DMS 273 treated with DMSO at 0.1 percent for 48 hours (cell line): ENCODE measurements around the gene SLC25A48.
A peak's percentile ranks its signal among the peaks of the same experiment; 100 is the strongest.
"Not testable (repeated sequence)": the region's sequence is repeated elsewhere in the genome, so short reads cannot be mapped to it uniquely, and the experiment has no call there.

Experiments
- DNase-seq: peaks from one replicate; lab custom pipeline; 2025; lab: John Stamatoyannopoulos, UW

The SLC25A48 gene

DNA sequence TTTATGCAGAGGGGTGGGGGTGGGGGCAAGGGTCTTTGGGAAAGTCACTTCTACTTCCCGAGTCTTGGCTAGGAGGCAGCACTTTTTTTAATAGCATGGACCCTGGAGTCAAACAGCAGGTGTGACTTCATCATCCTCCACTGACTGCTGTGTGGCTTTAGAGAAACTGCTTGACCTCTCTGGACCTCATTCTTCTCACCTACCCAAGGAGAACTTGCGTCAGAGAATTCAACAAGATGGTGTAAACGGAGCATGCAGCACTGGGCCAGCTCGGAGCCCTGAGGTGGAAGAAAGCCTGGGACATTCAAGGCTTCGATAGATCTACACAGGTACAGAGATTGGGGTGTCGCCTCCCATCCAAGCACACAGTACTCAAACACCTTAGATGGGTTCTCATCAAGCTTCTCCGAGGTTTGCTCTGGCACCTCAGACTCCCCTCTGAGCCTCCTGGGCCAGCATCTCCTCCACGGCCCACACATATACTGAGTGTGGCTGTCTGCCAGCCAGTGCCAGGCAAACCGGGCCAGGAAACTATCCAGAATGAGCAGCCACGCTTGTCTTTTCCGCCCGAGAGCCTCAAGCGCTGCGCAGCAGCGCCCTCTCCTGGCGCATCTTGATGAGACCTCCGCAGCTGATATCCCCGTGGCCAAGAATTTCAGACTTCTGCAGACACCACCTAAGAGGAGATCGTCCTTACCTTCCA is 4.6 kb upstream of the SLC25A48 start:
- peak; percentile 47 for DNase-seq

DNA sequence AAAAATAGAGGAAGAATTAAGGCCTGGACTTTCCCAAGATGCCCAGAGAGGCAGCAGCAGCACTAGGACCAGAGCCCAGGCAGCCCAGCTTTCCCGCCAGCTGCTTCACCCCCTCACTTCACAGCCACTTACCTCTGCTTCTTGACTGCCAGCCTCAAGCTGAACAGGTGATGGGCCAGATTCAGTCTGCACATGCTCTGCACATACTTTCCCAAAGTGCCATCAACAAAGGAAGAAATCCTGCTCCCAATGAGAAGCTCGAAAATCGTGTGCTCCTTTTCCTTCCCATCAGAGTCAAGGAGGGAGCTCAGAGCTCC is 4.1 kb upstream of the SLC25A48 start:
- DNase-seq: no peak

DNA sequence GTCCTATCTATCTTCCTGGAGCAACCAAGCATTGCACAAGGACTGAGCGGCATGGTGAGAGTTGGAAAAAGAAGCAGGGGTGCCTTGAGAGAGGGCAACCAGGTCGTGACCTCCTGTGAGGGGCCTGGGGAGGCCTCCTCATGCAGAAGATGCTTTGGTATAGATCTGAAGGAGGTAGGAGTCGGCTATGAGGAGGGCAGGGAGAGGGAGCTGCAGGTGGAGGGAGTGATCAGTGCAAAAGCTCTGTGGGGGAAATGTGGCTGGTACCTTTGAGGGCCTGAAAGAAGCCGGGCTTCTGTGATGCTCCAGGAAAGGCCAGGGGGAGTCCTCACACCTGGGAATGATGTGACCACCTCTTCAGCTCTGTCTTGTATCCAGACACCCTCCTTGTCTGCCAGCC is 3.6 kb upstream of the SLC25A48 start:
- DNase-seq: no peak

DNA sequence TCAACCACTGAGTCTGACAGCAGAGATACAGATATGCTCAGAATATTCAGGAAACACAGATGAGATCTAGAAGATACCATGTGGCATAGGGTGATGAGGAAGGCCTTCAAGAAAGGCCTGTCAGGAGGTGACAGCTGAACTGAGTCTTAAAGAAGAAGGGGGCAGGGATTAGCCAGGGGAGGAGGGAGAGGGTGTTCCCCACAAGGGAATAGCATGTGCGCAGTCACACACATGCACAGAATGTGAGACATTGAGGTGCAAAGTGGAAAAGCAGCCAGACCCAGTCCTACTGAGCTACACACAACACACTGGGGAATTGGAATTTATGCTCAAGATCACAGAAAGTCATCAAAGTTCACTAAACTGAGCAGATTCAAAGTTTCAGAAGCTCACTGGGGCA is 3.0 kb upstream of the SLC25A48 start:
- no peak for DNase-seq

DNA sequence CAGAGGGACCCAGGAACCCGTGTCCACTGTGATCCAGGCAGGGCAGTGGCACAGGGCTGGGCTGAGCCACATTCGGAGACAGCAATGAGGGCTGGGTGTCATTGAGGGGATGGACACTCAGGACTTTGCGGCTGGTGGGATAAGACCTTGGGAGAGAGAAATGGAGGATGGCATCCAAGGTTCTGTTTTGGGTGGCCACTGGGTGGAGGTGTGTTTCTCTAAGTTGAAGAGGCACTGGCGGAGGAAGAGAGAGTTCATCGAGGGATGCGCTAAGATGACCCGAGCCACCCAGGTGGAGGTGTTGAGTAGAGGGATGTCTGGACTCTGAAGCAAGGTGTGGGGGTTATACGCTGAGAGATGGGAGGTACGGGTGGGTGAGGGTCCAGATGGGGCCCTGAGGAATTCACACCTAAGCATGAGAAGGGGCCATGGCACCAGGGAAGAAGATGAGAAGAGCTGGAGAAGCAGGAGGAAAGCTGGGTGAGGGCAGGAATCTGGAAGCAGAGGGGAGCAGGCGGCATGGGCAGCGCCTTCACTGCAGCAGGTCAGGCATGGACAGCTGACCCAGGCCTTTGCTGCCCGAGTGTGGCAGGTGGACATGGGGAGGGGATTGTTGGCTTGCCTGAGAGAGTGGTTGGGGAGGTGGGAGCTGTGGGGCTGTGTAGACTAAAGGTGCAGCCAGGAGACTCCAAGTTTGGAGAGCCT is 2.5 kb upstream of the SLC25A48 start:
- DNase-seq: no peak

DNA sequence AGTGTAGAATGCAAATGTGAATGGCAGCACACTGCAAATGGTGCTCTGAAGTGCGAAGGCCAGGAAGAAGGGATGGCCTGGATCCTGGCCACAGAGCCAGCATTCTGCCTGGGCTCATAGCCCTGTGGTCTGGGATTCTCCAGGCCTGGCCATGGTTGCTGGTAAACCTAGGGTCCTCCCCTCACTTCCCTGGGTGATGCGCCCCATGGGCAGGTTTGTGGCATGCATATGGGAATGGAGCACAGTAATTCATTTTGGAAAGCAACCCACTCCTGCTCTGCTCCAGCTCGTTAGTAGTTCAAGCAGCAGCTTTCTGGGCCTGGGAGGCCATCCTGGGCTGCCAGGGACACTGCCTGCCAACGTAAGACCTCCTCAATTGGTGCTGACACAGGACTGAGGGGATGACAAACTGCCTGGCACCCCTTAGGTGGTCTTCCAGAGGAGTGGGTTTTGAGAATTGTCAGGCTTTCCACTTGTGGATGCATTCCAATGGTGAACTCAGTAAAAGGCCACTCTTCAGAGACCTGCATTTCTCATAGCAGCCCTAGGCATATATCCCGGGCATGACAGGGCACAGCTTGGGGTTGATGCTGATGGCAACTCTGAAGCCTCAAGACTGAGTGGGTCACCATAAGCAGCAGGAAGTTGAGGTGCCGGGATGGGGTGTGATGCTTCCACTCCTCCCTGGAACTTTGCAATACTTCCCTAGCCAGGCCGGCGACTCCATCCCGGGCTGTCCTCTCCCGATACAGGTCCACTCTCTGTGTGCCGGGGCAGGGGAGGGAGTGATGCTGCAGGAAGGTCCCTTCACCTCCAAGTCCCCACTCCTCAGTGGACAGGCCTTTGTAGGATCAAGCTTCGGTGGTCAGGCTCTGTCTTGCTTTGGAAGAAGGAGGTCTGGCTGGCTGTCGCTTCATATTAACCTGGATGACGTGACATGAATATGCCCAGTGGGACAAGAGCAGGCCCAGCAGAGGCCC is 1.2 kb upstream of the SLC25A48 start:
- DNase-seq: no peak

DNA sequence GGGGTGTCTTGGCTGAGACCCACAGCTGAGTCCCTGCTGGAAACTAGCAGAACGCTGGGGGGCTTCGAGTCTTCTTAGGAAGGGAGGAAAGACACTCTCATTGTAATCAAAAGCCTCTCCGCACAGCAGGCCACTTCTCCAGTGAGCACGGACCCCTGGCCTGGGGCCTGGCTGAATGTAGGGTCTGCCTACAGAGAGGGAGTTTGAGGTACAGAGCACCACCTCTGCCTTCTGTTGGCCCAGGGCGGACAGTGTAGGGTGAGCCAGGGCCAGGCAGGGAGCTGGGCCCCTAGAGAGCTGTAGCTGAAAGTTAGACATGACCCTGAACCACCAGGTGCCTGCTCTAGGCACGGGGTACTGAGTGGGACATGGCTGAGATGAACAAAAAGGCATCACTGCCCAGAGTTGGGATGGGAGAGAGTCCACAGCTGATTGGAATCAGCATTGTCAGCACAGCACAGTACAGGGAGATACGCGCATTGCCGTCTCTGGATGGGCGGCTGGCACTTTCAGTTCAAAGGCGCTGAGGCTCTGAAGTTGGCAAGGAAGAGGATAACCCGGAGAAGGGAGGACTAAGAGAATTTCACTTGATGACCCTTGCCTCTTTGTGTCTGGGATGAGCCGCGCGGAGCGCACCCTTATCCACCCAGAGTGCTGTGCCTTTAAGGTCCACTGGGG is 363 bp upstream of the SLC25A48 start:
- no peak for DNase-seq

DNA sequence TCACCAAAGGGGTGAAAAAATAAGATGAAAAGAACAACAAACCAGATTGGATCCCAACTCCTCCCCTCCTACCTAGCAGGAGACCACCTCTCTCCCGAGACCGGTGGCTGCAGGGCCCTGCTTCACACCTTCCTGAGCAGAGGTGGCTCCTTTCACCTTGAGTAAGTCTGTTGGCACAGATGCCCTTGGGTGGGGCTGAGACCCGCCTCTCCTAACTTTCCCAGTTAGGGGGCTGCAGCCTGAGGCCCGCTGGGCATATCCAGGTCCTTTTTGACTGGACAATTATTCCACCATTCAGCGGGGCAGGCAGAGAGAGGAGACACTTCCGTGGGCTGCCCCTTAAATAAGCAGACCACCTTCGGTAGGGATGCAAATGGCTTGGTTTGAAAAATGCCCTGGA is 1.3 kb downstream of the SLC25A48 start:
- no peak for DNase-seq

DNA sequence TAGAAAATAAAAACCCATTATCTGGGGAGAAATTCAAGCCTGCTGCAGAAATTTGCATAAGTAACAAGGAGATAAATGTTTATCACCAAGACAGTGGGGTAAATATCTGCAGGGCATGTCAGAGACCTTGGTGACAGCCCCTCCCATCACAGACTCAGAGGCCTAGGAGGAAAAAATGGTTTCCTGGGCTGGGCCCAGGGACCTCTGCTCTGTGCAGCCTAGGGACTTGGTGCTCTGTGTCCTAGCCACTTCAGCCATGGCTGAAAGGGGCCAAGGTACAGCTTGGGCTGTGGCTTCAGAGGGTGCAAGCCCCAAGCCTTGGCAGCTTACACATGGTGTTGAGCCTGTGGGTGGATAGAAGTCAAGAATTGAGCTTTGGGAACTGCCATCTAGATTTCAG is 3.9 kb downstream of the SLC25A48 start:
- DNase-seq: not testable (repeated sequence)

DNA sequence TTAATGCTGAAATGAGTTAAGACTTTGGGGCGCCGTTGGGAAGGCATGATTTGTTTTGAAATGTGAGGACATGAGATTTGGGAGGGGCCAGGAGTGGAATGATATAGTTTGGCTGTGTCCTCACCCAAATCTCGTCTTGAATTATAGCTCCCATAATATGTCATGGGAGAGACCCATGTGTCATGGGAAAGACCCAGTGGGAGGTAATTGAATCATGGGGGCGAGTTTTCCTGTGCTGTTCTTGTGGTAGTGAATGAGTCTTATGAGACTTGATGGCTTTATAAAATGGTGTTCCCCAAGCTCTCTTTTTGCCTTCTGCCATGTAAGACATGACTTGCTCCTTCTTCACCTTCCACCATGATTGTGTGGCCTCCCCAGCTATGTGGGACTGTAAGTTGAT is 5.1 kb downstream of the SLC25A48 start:
- no peak for DNase-seq

DNA sequence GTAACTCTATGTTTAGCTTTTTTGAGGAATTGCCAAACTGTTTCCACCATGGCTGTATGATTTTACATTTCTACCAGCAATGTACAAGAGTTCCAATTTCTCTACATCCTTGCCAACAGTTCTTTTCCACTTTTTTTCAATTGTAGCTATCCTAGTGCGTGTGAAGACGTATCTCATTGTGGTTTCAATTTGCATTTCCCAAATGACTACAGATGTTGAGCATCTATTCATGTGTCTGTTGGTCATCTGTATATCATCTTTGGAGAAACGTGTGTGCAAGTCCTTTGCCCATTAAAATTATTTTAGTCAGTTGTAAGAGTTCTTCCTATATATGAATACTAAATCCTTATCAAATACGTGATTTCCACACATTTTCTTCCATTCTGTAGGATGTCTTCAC is 6.5 kb downstream of the SLC25A48 start:
- DNase-seq: no peak

DNA sequence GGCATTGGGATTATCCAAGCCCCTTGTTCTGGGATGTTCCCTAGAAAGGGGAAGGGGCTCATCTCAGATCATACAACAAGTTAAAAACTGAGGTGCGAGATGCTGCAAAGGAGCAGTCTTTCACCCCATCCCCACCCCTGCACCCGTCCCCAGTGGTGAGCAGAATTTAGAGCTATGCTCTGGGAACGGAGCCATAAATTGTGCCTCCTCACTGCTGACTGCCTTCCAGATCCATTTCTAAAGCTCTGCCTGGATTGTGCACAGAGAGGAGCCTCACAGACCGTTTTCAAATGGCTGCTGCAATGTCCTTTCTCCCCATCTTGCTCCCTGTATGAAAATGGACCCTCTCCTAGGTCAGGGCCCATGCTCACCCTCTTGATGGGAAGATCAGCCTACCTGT is 8.3 kb downstream of the SLC25A48 start:
- DNase-seq: no peak

DNA sequence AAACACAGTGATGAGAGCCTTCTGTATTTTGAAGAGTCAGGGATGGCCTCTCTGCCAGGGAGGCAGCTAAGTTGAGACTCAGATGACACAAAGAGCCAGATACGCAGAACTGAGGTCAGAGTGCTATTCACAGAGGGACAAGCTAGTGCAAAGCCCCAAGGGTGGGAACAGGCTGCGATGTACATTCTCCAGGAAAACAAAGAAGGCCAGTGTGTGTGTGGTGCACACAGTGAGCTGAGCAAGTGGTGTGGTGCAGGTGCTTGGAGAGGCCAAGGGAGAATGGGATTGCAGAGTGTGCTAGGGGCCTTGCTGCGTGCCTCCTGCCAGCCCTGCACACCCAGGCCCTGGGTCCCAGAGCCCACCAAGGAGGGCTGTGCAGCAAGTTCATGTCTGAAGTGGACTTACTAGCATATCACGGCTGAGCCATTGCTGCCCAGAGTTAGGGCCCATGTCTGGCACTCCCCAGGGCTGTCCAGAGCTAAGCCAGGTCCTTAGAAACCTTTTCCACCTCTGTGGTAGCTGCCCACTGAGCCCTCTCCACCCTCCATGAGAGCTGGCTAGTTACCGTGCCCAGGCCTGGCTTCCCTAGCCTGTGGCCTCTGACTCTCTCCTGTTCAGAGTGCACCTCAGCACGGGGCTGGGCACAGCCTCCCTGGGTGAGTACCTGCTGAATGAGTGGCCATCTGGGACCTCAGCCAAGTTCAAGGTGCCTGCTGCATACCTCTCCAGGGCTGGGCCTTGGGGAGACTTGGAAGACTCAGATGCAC is 9.3 kb downstream of the SLC25A48 start:
- DNase-seq: no peak

DNA sequence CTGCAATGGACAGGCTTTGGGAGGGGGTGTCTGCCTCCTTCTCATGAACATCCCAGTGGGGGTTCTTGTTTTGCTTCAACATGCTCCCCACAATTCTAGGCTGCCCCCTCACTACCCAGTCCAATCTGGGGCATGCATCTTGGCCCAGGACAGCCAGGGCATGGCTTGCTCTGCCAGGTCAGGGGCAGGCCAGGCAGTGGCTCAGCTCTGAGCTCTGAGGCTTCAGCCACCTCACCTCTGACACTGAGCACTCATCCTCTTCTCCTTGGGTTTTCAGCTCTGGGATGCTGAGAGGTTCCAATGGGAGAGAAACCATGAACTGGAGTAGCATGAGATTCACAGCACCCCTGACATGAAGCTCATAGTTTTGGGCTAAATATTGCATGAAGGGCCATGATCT is 11.8 kb downstream of the SLC25A48 start:
- DNase-seq: no peak

DNA sequence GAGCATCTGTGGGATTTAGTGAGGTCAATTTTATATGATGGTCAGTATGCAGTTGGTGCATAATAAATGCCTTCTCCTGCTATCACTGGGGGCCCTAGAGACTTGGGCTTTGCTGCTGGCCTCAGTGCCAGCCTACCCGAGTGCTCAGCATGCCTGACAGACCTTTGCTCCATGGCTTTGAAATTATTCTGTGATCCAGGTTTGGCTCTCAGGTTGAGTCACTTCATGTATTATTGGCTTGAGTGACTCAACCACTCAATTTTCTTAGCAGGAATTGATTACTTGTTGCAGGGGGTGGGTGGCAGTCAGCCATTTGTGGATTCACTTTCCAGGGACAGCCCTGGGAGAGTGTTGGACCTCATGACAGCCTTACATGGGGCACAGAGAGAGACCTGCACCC is 13.5 kb downstream of the SLC25A48 start:
- DNase-seq: no peak

DNA sequence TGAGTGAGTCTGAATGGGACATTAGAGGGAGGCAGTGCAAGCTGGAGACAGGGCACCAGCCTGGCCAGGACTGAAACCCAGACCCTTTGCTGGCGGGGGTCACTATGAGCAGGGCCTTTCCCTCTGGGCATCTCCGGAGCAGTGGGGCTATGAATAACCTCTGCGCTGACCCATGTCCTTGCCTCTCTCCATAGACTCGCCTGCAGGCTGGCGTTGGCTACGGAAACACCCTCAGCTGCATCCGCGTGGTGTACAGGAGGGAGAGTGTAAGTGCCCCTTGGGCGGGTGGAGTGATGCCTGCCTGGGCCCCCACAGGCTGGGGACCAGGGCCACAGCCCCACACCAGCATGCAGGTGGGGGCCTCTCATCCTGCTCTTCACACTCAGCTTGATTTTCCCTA is 15.8 kb downstream of the SLC25A48 start:
- no peak for DNase-seq

DNA sequence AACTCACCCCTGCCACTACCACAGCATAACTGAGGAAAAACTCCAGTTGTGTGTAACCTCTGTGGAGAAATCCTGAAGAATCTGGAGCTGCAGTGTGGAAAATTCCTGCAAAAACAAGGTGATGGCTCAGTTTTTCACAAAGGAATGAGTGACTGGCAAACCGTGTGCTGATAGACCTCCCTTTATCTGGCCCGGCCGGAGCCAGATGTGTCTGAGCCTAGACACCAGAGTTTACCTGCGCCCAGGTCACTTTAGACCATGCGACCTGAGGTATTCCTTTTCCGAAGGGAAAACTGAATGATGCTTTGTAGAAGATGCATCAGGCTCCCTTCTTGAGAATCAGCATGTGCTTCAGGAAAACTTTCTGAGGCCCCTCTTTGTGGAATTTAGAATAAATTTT is 16.2 kb downstream of the SLC25A48 start:
- DNase-seq: no peak

DNA sequence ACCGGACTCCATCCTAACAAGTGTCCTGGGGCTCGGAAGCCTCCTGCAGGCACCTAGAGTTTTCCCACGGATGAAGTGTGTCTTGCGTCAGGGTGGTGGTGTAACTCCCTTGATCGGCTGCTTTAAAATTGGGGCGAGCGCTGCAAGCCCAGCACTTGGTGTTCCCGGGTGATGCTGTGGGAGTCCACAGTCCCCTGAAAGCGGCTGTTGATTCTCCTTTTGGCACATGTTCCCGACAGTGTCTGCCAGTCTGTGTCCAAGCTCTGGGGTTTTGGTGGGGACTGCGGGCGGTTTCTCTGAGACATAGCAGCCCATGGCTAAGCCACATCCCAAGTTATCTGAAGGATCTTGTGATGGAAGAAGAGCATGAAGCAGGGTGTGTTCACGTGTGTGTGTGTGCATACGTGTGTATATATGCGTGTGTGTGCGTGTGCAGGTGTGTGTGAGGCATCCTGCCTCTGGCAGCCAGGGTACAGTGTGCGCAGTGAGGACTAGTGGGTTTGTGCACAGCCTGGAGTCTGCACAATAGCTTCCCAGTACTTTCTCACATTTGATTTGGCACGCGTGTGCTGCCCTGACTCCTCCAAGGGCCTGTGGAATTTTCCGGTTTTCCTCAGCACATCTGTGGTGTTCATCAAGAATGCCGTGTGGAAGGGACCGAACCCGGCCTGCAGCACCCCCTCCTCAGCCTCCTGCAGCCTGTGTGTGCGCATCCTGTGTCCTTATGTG is 16.9 kb downstream of the SLC25A48 start:
- DNase-seq: no peak

DNA sequence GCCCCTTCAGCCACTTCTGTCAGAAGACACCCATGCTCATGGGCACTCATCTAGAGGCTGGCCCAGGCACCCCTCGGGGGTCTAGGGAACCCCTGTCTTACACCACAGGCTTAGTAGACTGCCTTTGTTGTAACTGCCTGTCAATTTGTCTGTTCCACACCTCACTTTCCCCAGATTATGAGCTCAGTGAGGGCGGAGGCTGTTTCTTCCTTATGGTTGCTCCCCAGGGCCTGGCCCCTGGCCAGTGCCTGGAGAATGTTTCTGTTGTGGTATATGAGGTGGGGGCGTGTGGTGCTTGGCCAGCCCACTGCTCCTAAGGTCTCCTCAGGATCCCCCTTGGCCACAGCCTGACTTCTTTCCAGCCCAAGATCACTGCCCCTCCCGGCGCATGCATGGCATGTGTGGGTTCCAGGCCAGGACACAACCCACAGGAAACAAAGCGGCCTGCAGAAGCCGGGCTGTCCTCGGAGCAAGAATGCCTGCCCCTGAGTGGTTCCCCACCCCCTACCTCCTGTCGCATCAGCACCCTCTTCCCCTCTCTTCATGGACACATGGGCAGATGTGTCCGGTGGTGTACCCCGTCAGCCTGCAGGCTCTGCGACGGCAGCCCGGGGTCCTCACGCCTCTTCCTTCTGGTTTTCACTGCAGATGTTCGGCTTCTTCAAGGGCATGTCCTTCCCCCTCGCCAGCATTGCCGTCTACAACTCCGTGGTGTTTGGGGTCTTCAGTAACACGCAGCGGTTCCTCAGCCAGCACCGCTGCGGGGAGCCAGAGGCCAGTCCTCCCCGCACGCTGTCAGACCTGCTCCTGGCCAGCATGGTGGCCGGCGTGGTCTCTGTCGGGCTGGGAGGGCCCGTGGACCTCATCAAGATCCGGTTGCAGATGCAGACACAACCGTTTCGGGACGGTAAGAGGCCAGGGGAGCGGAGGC is 17.7 kb downstream of the SLC25A48 start:
- DNase-seq: no peak
